Kidney (tissue), 22 donors: ENCODE data around the gene UBE2S. TPM values are rescaled to one million over a fixed set of nuclear protein-coding genes. Genes with fewer than 3 reads are reported as not detected.
"Not testable (repeated sequence)": the region's sequence is repeated elsewhere in the genome, so short reads cannot be mapped to it uniquely, and the experiment has no call there.

Experiments
- DNase-seq, 5 donors: peaks; one replicate each; pipeline ENCODE4 v3.0.0-alpha.2; 2013 to 2020
- FAIRE-seq: peaks from 2 replicates; lab custom pipeline; 2012; peaks lifted over from hg19 to GRCh38; lab: Jason Lieb, UNC
- H3K27ac ChIP-seq, 2 donors: one replicate each; pipeline ENCODE4 v1.7.0; 2013; ENCODE audit warnings: low read depth in 2 of 2, low read length in 2 of 2, inconsistent platforms in 1 of 2
- H3K27me3 ChIP-seq: one replicate; pipeline ENCODE4 v1.7.1; 2013; ENCODE audit warnings: low read length, inconsistent platforms; ENCODE audit not compliant: control insufficient read depth, insufficient read depth
- H3K36me3 ChIP-seq, 3 donors: one replicate each; pipeline versions ENCODE4 v1.7.0 to v1.7.1; 2013; ENCODE audit warnings: low read length in 3 of 3, control low read depth in 1 of 3, inconsistent platforms in 1 of 3; ENCODE audit not compliant: insufficient read depth in 3 of 3, control insufficient read depth in 2 of 3
- H3K4me1 ChIP-seq, 3 donors: one replicate each; pipeline versions ENCODE4 v1.7.0 to v1.7.1; 2013; ENCODE audit warnings: low read length in 3 of 3, inconsistent platforms in 1 of 3, low read depth in 1 of 3; ENCODE audit not compliant: control insufficient read depth in 2 of 3, insufficient read depth in 2 of 3
- H3K4me3 ChIP-seq, 3 donors: one replicate each; pipeline versions ENCODE4 v1.7.0 to v1.8.1; 2013; ENCODE audit warnings: low read length in 3 of 3, control low read depth in 1 of 3, inconsistent platforms in 1 of 3
- H3K9ac ChIP-seq, 3 donors: one replicate each; pipeline versions ENCODE4 v1.7.0 to v1.7.1; 2013; ENCODE audit warnings: low read length in 3 of 3, control low read depth in 1 of 3, inconsistent platforms in 1 of 3
- H3K9me3 ChIP-seq, 3 donors: one replicate each; pipeline versions ENCODE4 v1.7.0 to v1.7.1; 2013; ENCODE audit warnings: low read length in 3 of 3, control low read depth in 1 of 3, inconsistent platforms in 1 of 3; ENCODE audit not compliant: control insufficient read depth in 2 of 3, insufficient read depth in 1 of 3
- CTCF ChIP-seq: IDR thresholded peaks from 3 replicates; pipeline ENCODE4 v1.5.1; 2012; ENCODE audit warnings: mild to moderate bottlenecking, moderate library complexity, borderline replicate concordance; ENCODE audit not compliant: insufficient read depth; ENCODE audit errors: extremely low read depth
- intact Hi-C: fragments of 100-400 bp; cut with DNase I; formaldehyde crosslinking; loops from one replicate; pipeline ENCODE4 v1.11.1; 2022
- long read RNA-seq, 10 donors: library from polyadenylated mRNA in 1 of 10; unstranded in 1 of 10; transcript quantifications; one replicate each; pipeline ENCODE4 v2.0.0 and lab custom pipeline, GENCODE V29; 2021 to 2026
- polyA plus RNA-seq: library from polyadenylated mRNA; stranded (reverse); fragments of 350-450 nt; fragmentation: Illumina TruSeq; extraction: RNeasy Lipid Tissue Mini Kit (QIAGEN cat#74804); gene quantifications from one replicate; pipeline ENCODE4 v1.2.3, GENCODE V29; 2014; ENCODE audit warnings: low read depth, low replicate concordance; ENCODE audit not compliant: insufficient read depth
- total RNA-seq: library from RNA; stranded (reverse); fragmentation: NEBNext Ultra II Directional; extraction: Animal tissue kit (Norgen Biotek cat#: 25700); gene quantifications from one replicate; pipeline ENCODE4 v1.2.1, GENCODE V29; 2021
- donor health status: control.
- donor health status: control.
- donor health status: control.
- donor health status: control.
- donor health status: control.
- donor health status: DM: yes; HTN: yes; CAD: no.
- donor health status: Normal renal cell carcinoma (clear cell type).

Gene UBE2S
- total RNA-seq (16.8 TPM), polyA plus RNA-seq (20.8 TPM)
- long read RNA-seq, donor 1, transcript UBE2S-201 (4 exons, 2,548 nt) = major isoform, 72 of 74 reads
- long read RNA-seq, donor 1, partial matches to known transcripts = 0 of 74 reads
- long read RNA-seq, donor 1, other reads (novel, unspliced or antisense) = 0 of 74 reads
- long read RNA-seq, donor 2, transcript UBE2S-201 (4 exons, 2,548 nt) = major isoform, 49 of 54 reads
- long read RNA-seq, donor 2, partial matches to known transcripts = 5 of 54 reads
- long read RNA-seq, donor 2, other reads (novel, unspliced or antisense) = 0 of 54 reads
- long read RNA-seq, donor 3, transcript UBE2S-201 (4 exons, 2,548 nt) = major isoform, 51 of 54 reads
- long read RNA-seq, donor 3, partial matches to known transcripts = 0 of 54 reads
- long read RNA-seq, donor 3, other reads (novel, unspliced or antisense) = 0 of 54 reads
- long read RNA-seq, donor 4, transcript UBE2S-201 (4 exons, 2,548 nt) = major isoform, 55 of 55 reads
- long read RNA-seq, donor 4, partial matches to known transcripts = 0 of 55 reads
- long read RNA-seq, donor 4, other reads (novel, unspliced or antisense) = 0 of 55 reads
- long read RNA-seq, donor 5, partial matches to known transcripts = 0 of 2 reads
- long read RNA-seq, donor 5, other reads (novel, unspliced or antisense) = 0 of 2 reads
- long read RNA-seq, donor 6, transcript UBE2S-201 (4 exons, 2,548 nt) = major isoform, 61 of 61 reads
- long read RNA-seq, donor 6, partial matches to known transcripts = 0 of 61 reads
- long read RNA-seq, donor 6, other reads (novel, unspliced or antisense) = 0 of 61 reads
- long read RNA-seq, donor 7, transcript UBE2S-201 (4 exons, 2,548 nt) = major isoform, 21 of 23 reads
- long read RNA-seq, donor 7, partial matches to known transcripts = 1 of 23 reads
- long read RNA-seq, donor 7, other reads (novel, unspliced or antisense) = 1 of 23 reads
- long read RNA-seq, donor 8, transcript UBE2S-201 (4 exons, 2,548 nt) = major isoform, 82 of 82 reads
- long read RNA-seq, donor 8, partial matches to known transcripts = 0 of 82 reads
- long read RNA-seq, donor 8, other reads (novel, unspliced or antisense) = 0 of 82 reads
- long read RNA-seq, donor 9, transcript UBE2S-201 (4 exons, 2,548 nt) = major isoform, 39 of 39 reads
- long read RNA-seq, donor 9, partial matches to known transcripts = 0 of 39 reads
- long read RNA-seq, donor 9, other reads (novel, unspliced or antisense) = 0 of 39 reads
- long read RNA-seq, donor 10, transcript UBE2S-201 (4 exons, 2,548 nt) = major isoform, 34 of 34 reads
- long read RNA-seq, donor 10, partial matches to known transcripts = 0 of 34 reads
- long read RNA-seq, donor 10, other reads (novel, unspliced or antisense) = 0 of 34 reads

GRCh38 chr19:55407550-55407799 is at the start of gene UBE2S:
Gene UBE2S, minus strand, starts transcription at chr19:55407788. Its CDS starts 199 bp downstream, at chr19:55407589.
- peak within 1 kb of the TSS; percentile 98 for H3K27ac ChIP-seq
- intact Hi-C loops, H3K27me3 ChIP-seq, DNase-seq, FAIRE-seq, H3K9me3 ChIP-seq, H3K36me3 ChIP-seq, H3K4me1 ChIP-seq: not testable (repeated sequence)
- H3K9ac ChIP-seq = peak within 1 kb of the TSS; percentile 61 to 82 (median 62)
- peak within 1 kb of the TSS; percentile 68 to 85 (median 77) for H3K4me3 ChIP-seq

- Histone ChIP-seq H3K27ac (no peak overlapping the region), H3K27me3 (no peaks in the 10 kb centered on the region), H3K4me3 (no peak overlapping the region), H3K9me3 (no peaks in the 10 kb centered on the region), H3K36me3 (no peaks in the 10 kb centered on the region), H3K9ac (no peak overlapping the region), H3K4me1 (peaks cover 0 to 5% (median 4%) of the 10 kb centered on the region in 3 donors)
- no peak for DNase-seq
- intact Hi-C loops = no loop called here
- TF ChIP-seq CTCF = no peak
- FAIRE-seq = no peak
Measured at GRCh38 chr19:55456347-55456746, 48.8 kb upstream of the UBE2S start.

- TF ChIP-seq CTCF = no peak
- Histone ChIP-seq H3K36me3 (no peaks in the 10 kb centered on the region), H3K9ac (no peak overlapping the region), H3K27me3 (no peaks in the 10 kb centered on the region), H3K27ac (no peak overlapping the region), H3K4me3 (no peak overlapping the region), H3K9me3 (no peaks in the 10 kb centered on the region), H3K4me1 (peaks cover 0 to 4% (median 4%) of the 10 kb centered on the region in 3 donors)
- intact Hi-C loops = no loop called here
- DNase-seq (no peak), FAIRE-seq (no peak)
Measured at GRCh38 chr19:55455576-55456235, 48.1 kb upstream of the UBE2S start.
